ENCODE results near the gene PDE4D.

PDE4D gene

DNA sequence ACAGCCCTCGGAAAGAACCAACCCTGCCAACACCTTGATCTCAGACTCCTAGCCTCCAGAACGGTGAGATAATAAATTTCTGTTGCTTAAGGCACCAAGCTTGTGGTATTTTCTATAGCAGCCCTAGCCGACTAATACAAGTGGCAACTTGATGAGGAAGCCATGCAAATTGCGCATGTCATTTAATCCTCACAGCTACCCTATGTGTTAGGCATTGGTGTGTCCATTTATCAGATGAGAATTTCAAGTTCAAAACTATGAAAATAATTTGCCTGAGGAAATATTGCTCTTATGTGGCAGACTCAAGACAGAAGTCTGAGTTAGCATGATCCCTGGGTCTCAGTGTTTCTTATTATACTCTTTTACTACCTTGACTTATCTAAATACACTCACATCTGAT is 264.0 kb downstream of the PDE4D start:
- Histone ChIP-seq H3K4me2 (ENCODE audit: insufficient read depth, low read length, poor library complexity, severe bottlenecking) (no peak overlapping the region), H2BK120ac (ENCODE audit: low read depth, low read length) (no peak overlapping the region), H3K9me3 (replicated peaks in 1 of 2; ENCODE audit: control insufficient read depth in 2 of 2, insufficient read depth in 1 of 2, low read depth in 1 of 2, low read length in 2 of 2) (no peaks in the 10 kb centered on the region), H3K14ac (ENCODE audit: low read length) (no peak overlapping the region), H3K9ac (ENCODE audit: low read depth, low read length, poor library complexity) (no peak overlapping the region), H3K4me1 (ENCODE audit: control insufficient read depth in 2 of 2, insufficient read depth in 1 of 2, low read depth in 1 of 2, low read length in 2 of 2) (no peaks in the 10 kb centered on the region), H3K27ac (replicated peaks; ENCODE audit: low read length) (no peak overlapping the region), H2AFZ (ENCODE audit: low read length) (no peak overlapping the region), H3K18ac (ENCODE audit: low read length) (no peak overlapping the region), H2AK5ac (ENCODE audit: low read depth, low read length) (no peak overlapping the region), H2BK5ac (ENCODE audit: low read length) (no peak overlapping the region), H3K4me3 (ENCODE audit: low read length in 2 of 2) (no peak overlapping the region), H3K4ac (ENCODE audit: low read length) (no peak overlapping the region), H4K8ac (ENCODE audit: low read depth, low read length) (no peak overlapping the region), H3K23ac (ENCODE audit: low read depth, low read length, poor library complexity) (no peak overlapping the region), H2BK15ac (ENCODE audit: low read length) (no peak overlapping the region), H2BK12ac (ENCODE audit: low read length) (no peak overlapping the region), H3K27me3 (ENCODE audit: control insufficient read depth in 3 of 3, insufficient read depth in 3 of 3, low read depth in 1 of 3, low read length in 3 of 3) (no peaks in the 10 kb centered on the region), H3K36me3 (replicated peaks in 1 of 2; ENCODE audit: control insufficient read depth in 2 of 2, insufficient read depth in 2 of 2, low read length in 2 of 2) (no peaks in the 10 kb centered on the region), H3K79me1 (ENCODE audit: low read depth, low read length) (no peaks in the 10 kb centered on the region), H4K91ac (ENCODE audit: low read depth, low read length, poor library complexity) (no peak overlapping the region)
- WGBS, 2 donors (ENCODE audit: extremely low coverage in 2 of 2, insufficient read length in 2 of 2, insufficient replicate concordance in 1 of 2) = no CpG with 5 or more reads among the region's 4 CpGs
- DNase-seq (ENCODE audit: low spot score) = no peak

DNA sequence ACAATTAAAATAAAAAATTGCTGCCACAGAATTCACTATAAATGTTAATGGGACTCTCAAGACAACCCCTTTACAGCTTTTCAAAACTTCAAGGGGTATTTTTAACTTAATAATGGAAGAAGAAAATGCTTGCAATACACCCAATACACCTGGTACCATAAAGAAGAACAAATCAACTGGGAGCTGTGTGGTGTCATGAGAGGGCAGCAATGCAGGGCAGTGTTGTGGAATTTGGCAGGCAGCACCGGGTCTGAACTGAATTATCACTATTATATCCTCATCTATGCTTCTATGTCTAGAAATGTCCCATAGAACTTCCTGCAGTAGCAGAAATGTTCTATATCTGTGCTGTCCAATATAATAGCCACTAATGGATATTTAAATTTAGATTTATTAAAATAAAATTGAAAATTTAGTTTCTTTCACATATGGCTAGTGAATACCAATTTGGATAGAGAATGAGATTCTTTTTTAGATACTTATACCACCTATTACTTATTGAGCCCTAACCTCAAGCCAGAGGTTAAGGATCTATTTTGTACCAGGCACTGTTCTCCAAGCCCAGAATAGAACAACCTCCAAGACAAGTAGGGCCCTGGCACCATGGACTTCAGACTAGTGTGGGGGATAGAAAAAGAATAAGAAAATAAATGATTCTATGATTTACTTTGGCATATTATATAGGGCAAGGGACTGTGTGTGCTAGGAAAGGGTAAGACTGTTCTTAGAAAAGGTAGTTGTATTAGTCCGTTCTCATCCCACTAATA is 265.3 kb downstream of the PDE4D start:
- no peak overlapping the region for H4K91ac ChIP-seq (ENCODE audit: low read depth, low read length, poor library complexity)
- H3K4me2 ChIP-seq (ENCODE audit: insufficient read depth, low read length, poor library complexity, severe bottlenecking) = no peak overlapping the region
- H3K9me3 ChIP-seq (replicated peaks in 1 of 2; ENCODE audit: control insufficient read depth in 2 of 2, insufficient read depth in 1 of 2, low read depth in 1 of 2, low read length in 2 of 2) = no peaks in the 10 kb centered on the region
- H3K27ac ChIP-seq (replicated peaks; ENCODE audit: low read length) = no peak overlapping the region
- no peak overlapping the region for H2BK12ac ChIP-seq (ENCODE audit: low read length)
- no peak overlapping the region for H4K8ac ChIP-seq (ENCODE audit: low read depth, low read length)
- no peak overlapping the region for H2BK5ac ChIP-seq (ENCODE audit: low read length)
- H3K4me3 ChIP-seq (ENCODE audit: low read length in 2 of 2) = no peak overlapping the region
- no peak overlapping the region for H3K9ac ChIP-seq (ENCODE audit: low read depth, low read length, poor library complexity)
- H2BK15ac ChIP-seq (ENCODE audit: low read length) = no peak overlapping the region
- no peak overlapping the region for H2AFZ ChIP-seq (ENCODE audit: low read length)
- H3K79me1 ChIP-seq (ENCODE audit: low read depth, low read length) = no peaks in the 10 kb centered on the region
- no peaks in the 10 kb centered on the region for H3K27me3 ChIP-seq (ENCODE audit: control insufficient read depth in 3 of 3, insufficient read depth in 3 of 3, low read depth in 1 of 3, low read length in 3 of 3)
- no peak overlapping the region for H3K14ac ChIP-seq (ENCODE audit: low read length)
- WGBS, 2 donors (ENCODE audit: extremely low coverage in 2 of 2, insufficient read length in 2 of 2, insufficient replicate concordance in 1 of 2) = no CpG with 5 or more reads among the region's 2 CpGs
- no peak overlapping the region for H3K18ac ChIP-seq (ENCODE audit: low read length)
- DNase-seq (ENCODE audit: low spot score) = no peak
- no peak overlapping the region for H3K23ac ChIP-seq (ENCODE audit: low read depth, low read length, poor library complexity)
- H3K4me1 ChIP-seq (ENCODE audit: control insufficient read depth in 2 of 2, insufficient read depth in 1 of 2, low read depth in 1 of 2, low read length in 2 of 2) = no peaks in the 10 kb centered on the region
- no peak overlapping the region for H2BK120ac ChIP-seq (ENCODE audit: low read depth, low read length)
- no peak overlapping the region for H2AK5ac ChIP-seq (ENCODE audit: low read depth, low read length)
- no peak overlapping the region for H3K4ac ChIP-seq (ENCODE audit: low read length)
- H3K36me3 ChIP-seq (replicated peaks in 1 of 2; ENCODE audit: control insufficient read depth in 2 of 2, insufficient read depth in 2 of 2, low read length in 2 of 2) = no peaks in the 10 kb centered on the region

DNA sequence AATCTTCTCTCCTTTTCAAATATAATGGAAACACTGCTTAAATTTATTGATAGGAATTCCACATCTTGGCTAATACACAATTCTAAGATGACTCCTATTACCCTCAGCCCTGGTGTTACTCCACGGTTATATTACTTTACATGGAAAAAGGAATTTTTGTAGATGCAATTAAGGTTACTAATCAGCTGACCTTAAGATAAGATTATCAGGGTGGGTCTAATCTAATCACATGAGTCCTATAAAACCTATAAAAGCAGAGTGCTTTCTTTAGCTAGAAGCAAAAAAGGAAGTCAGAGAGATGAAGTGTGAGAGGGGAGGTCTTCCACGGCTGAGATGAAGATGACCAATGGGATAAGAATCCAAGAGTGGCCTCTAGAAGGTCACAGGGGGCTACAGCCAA is 268.6 kb downstream of the PDE4D start:
- Histone ChIP-seq H3K4me1 (ENCODE audit: control insufficient read depth in 2 of 2, insufficient read depth in 1 of 2, low read depth in 1 of 2, low read length in 2 of 2) (no peaks in the 10 kb centered on the region), H3K9ac (ENCODE audit: low read depth, low read length, poor library complexity) (no peak overlapping the region), H2BK120ac (ENCODE audit: low read depth, low read length) (no peak overlapping the region), H3K4me3 (ENCODE audit: low read length in 2 of 2) (no peak overlapping the region), H4K8ac (ENCODE audit: low read depth, low read length) (no peak overlapping the region), H3K14ac (ENCODE audit: low read length) (no peak overlapping the region), H2AK5ac (ENCODE audit: low read depth, low read length) (no peak overlapping the region), H3K4me2 (ENCODE audit: insufficient read depth, low read length, poor library complexity, severe bottlenecking) (no peak overlapping the region), H2AFZ (ENCODE audit: low read length) (no peak overlapping the region), H3K27me3 (ENCODE audit: control insufficient read depth in 3 of 3, insufficient read depth in 3 of 3, low read depth in 1 of 3, low read length in 3 of 3) (no peaks in the 10 kb centered on the region), H4K91ac (ENCODE audit: low read depth, low read length, poor library complexity) (no peak overlapping the region), H2BK15ac (ENCODE audit: low read length) (no peak overlapping the region), H2BK5ac (ENCODE audit: low read length) (no peak overlapping the region), H3K27ac (replicated peaks; ENCODE audit: low read length) (no peak overlapping the region), H3K18ac (ENCODE audit: low read length) (no peak overlapping the region), H3K4ac (ENCODE audit: low read length) (no peak overlapping the region), H3K23ac (ENCODE audit: low read depth, low read length, poor library complexity) (no peak overlapping the region), H3K9me3 (replicated peaks in 1 of 2; ENCODE audit: control insufficient read depth in 2 of 2, insufficient read depth in 1 of 2, low read depth in 1 of 2, low read length in 2 of 2) (no peaks in the 10 kb centered on the region), H3K79me1 (ENCODE audit: low read depth, low read length) (no peaks in the 10 kb centered on the region), H3K36me3 (replicated peaks in 1 of 2; ENCODE audit: control insufficient read depth in 2 of 2, insufficient read depth in 2 of 2, low read length in 2 of 2) (no peaks in the 10 kb centered on the region), H2BK12ac (ENCODE audit: low read length) (no peak overlapping the region)
- no CpG with 5 or more reads among the region's 2 CpGs for WGBS, 2 donors (ENCODE audit: extremely low coverage in 2 of 2, insufficient read length in 2 of 2, insufficient replicate concordance in 1 of 2)
- no peak for DNase-seq (ENCODE audit: low spot score)

DNA sequence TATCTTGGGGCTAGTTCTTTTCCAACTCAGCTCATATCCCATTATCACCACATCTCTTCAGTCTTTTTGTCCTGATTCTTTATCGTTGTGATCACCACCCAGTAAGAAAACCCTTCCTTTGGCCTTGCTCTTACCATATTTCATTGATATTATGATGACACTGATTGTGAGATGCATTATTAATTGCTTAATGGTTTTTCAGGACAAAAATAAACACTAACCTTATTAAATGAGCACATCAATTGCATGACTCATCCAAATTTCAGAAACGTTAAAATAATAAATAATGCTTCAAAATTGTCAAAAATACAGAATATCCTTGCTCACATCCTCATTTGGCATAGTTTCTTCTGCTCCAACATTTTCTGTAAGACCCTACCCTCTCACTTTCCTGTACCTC is 270.7 kb downstream of the PDE4D start:
- Histone ChIP-seq H2BK12ac (ENCODE audit: low read length) (no peak overlapping the region), H2BK15ac (ENCODE audit: low read length) (no peak overlapping the region), H3K27ac (replicated peaks; ENCODE audit: low read length) (no peak overlapping the region), H3K23ac (ENCODE audit: low read depth, low read length, poor library complexity) (no peak overlapping the region), H2BK5ac (ENCODE audit: low read length) (no peak overlapping the region), H3K4me1 (ENCODE audit: control insufficient read depth in 2 of 2, insufficient read depth in 1 of 2, low read depth in 1 of 2, low read length in 2 of 2) (peaks cover 0 to 3% of the 10 kb centered on the region in 2 donors), H3K36me3 (replicated peaks in 1 of 2; ENCODE audit: control insufficient read depth in 2 of 2, insufficient read depth in 2 of 2, low read length in 2 of 2) (no peaks in the 10 kb centered on the region), H3K18ac (ENCODE audit: low read length) (no peak overlapping the region), H3K4me2 (ENCODE audit: insufficient read depth, low read length, poor library complexity, severe bottlenecking) (no peak overlapping the region), H2AFZ (ENCODE audit: low read length) (no peak overlapping the region), H3K4me3 (ENCODE audit: low read length in 2 of 2) (no peak overlapping the region), H2AK5ac (ENCODE audit: low read depth, low read length) (no peak overlapping the region), H3K79me1 (ENCODE audit: low read depth, low read length) (no peaks in the 10 kb centered on the region), H2BK120ac (ENCODE audit: low read depth, low read length) (no peak overlapping the region), H3K27me3 (ENCODE audit: control insufficient read depth in 3 of 3, insufficient read depth in 3 of 3, low read depth in 1 of 3, low read length in 3 of 3) (no peaks in the 10 kb centered on the region), H3K9me3 (replicated peaks in 1 of 2; ENCODE audit: control insufficient read depth in 2 of 2, insufficient read depth in 1 of 2, low read depth in 1 of 2, low read length in 2 of 2) (no peaks in the 10 kb centered on the region), H3K9ac (ENCODE audit: low read depth, low read length, poor library complexity) (no peak overlapping the region), H3K4ac (ENCODE audit: low read length) (no peak overlapping the region), H3K14ac (ENCODE audit: low read length) (no peak overlapping the region), H4K8ac (ENCODE audit: low read depth, low read length) (no peak overlapping the region), H4K91ac (ENCODE audit: low read depth, low read length, poor library complexity) (no peak overlapping the region)
- no peak for DNase-seq (ENCODE audit: low spot score)
- WGBS, 2 donors (ENCODE audit: extremely low coverage in 2 of 2, insufficient read length in 2 of 2, insufficient replicate concordance in 1 of 2) = no CpG with 5 or more reads among the region's 2 CpGs
